ENCODE measurements around the gene LRRFIP2. TPM values are rescaled to one million over a fixed set of nuclear protein-coding genes. Genes with fewer than 3 reads are reported as not detected.
A peak's percentile ranks its signal among the peaks of the same experiment; 100 is the strongest.

The LRRFIP2 gene
- total and polyA plus RNA-seq, 11 donors: 67.7 to 161 (median 112) TPM

DNA sequence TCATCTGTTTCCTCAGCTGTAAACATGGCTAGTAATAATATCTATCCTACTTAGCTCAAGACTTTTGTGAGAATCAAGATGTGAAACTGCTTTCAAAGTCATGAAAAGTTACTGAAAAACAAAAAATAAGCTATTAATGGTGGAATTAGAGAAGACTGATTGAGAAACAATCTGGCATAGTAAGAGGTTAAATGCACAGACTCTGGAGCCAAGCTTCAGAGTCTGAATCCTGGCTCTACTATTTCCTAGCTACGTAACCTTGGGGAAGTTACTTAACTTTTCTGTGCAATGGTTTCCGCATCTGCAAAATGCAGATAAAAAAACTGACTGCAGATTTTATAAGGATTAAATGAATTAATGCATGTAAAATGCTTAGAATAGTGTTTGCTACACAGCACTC is 28.8 kb downstream of the LRRFIP2 start:
- DNase-seq (no peak), ATAC-seq (peak in 2 of 4 donors; percentile 51)
- H3K27me3 ChIP-seq: no peaks in the 10 kb centered on the region
- H3K27ac ChIP-seq: peak overlapping the region in 7 of 12 donors; percentile 0 to 72 (median 32)
- TF ChIP-seq, protein P1, sequence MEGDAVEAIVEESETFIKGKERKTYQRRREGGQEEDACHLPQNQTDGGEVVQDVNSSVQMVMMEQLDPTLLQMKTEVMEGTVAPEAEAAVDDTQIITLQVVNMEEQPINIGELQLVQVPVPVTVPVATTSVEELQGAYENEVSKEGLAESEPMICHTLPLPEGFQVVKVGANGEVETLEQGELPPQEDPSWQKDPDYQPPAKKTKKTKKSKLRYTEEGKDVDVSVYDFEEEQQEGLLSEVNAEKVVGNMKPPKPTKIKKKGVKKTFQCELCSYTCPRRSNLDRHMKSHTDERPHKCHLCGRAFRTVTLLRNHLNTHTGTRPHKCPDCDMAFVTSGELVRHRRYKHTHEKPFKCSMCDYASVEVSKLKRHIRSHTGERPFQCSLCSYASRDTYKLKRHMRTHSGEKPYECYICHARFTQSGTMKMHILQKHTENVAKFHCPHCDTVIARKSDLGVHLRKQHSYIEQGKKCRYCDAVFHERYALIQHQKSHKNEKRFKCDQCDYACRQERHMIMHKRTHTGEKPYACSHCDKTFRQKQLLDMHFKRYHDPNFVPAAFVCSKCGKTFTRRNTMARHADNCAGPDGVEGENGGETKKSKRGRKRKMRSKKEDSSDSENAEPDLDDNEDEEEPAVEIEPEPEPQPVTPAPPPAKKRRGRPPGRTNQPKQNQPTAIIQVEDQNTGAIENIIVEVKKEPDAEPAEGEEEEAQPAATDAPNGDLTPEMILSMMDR (IDR thresholded peaks at IDR 0.05): no peak
- no peak for TF ChIP-seq POLR2A (IDR thresholded peaks at IDR 0.05)
- H3K9me3 ChIP-seq: no peaks in the 10 kb centered on the region
- 22 to 46% (median 25%) methylated on average over 2 of the region's 2 CpGs for WGBS, 4 donors
- no peak overlapping the region for H3K4me3 ChIP-seq
- intact Hi-C loops (cut with DNase I): no loop called here
- peaks cover 0 to 73% (median 38%) of the 10 kb centered on the region in 12 donors for H3K4me1 ChIP-seq
- peaks cover 0 to 37% (median 24%) of the 10 kb centered on the region in 9 donors for H3K36me3 ChIP-seq

DNA sequence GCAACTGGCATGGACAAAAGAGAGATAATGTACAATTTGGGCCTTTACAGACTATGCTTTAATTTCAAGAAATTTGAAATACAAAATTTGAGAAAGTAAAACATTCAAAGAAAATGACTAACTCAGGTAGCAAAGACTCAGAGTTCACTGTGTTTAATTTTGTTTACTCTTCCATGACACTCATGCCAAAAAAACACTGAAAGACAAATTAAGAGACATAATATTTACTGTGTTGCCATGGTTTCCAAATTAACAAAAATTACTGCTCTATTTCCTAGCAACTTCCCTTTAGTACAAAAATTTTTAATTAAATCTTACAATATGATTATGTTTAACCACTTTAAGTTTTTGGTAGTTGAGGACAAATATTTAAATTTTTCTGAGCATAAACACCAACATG is 29.6 kb downstream of the LRRFIP2 start:
- peaks cover 0 to 37% (median 24%) of the 10 kb centered on the region in 9 donors for H3K36me3 ChIP-seq
- no peak overlapping the region for H3K4me3 ChIP-seq
- H3K27ac ChIP-seq: peak overlapping the region in 2 of 12 donors; percentile 11 to 72
- no peak for ATAC-seq
- intact Hi-C loops (cut with DNase I): loop anchor here in 1 of 10 donors (5.0 kb wide), 1 partner anchor 403 kb away; no protein-coding TSS in a partner anchor
- no peaks in the 10 kb centered on the region for H3K9me3 ChIP-seq
- no peaks in the 10 kb centered on the region for H3K27me3 ChIP-seq
- TF ChIP-seq POLR2A (IDR thresholded peaks at IDR 0.05): no peak
- TF ChIP-seq, protein P1 (IDR thresholded peaks at IDR 0.05): no peak
- H3K4me1 ChIP-seq: peaks cover 0 to 73% (median 40%) of the 10 kb centered on the region in 12 donors
- no peak for DNase-seq

DNA sequence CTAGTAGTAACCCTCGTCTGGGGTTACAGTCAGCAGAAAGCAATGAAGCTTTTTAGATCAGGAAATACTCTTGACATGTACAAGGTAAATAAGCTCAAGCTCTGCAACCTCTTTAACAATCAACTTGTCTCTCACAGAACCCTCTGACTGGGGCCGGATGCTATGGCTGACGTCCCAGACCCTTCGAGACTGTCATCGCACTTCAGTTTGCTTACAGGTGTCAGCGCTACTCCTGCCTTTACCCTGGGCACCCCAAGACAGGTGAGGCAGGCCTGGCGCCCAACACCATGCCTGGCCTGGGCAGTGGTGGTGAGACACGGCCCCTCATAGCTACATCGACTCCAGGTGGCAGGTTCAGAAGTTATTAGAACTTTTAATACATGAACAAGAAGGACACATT is 30.6 kb downstream of the LRRFIP2 start:
- Histone ChIP-seq H3K27ac (peak overlapping the region in 1 of 12 donors; percentile 3), H3K36me3 (peaks cover 0 to 36% (median 23%) of the 10 kb centered on the region in 9 donors), H3K27me3 (no peaks in the 10 kb centered on the region), H3K4me1 (peaks cover 0 to 78% (median 44%) of the 10 kb centered on the region in 12 donors), H3K9me3 (no peaks in the 10 kb centered on the region), H3K4me3 (no peak overlapping the region)
- DNase-seq (no peak), ATAC-seq (peak in 1 of 4 donors; percentile 20)
- TF ChIP-seq POLR2A (IDR thresholded peaks at IDR 0.05): no peak
- TF ChIP-seq, protein P1 (IDR thresholded peaks at IDR 0.05): no peak
- 73 to 84% (median 83%) methylated on average over 9 of the region's 9 CpGs for WGBS, 4 donors
- intact Hi-C loops (cut with DNase I): loop anchor here in 1 of 10 donors (5.0 kb wide), 1 partner anchor 402 kb away; no protein-coding TSS in a partner anchor

DNA sequence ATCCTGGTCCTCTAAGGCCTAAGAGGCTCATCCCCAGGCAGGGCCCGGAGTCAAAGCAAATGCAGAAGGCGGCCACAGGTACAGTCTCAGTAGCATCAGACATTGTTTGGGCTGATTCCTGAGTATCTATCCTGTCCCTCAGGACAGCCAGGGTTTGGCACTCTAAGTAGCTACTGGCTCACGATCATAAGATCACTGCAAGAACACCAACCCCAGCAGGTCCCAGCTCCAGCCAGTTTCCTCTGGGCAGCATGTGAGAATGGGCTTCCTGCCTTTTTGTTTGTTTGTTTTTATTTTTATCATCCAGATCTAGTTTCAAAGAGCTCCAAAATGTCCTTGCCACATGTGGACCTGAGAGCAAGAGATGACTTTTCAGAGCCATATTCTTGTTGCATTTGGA is 32.7 kb downstream of the LRRFIP2 start:
- H3K27me3 ChIP-seq: no peaks in the 10 kb centered on the region
- intact Hi-C loops (cut with DNase I): loop anchor here in 1 of 10 donors (5.0 kb wide), 1 partner anchor 399 kb away; no protein-coding TSS in a partner anchor
- ATAC-seq (peak in 1 of 4 donors; percentile 51), DNase-seq (no peak)
- peaks cover 0 to 67% (median 39%) of the 10 kb centered on the region in 12 donors for H3K4me1 ChIP-seq
- peak overlapping the region in 1 of 12 donors; percentile 3 for H3K27ac ChIP-seq
- H3K36me3 ChIP-seq: peaks cover 0 to 18% (median 13%) of the 10 kb centered on the region in 9 donors
- no peak for TF ChIP-seq POLR2A (IDR thresholded peaks at IDR 0.05)
- TF ChIP-seq, protein P1 (IDR thresholded peaks at IDR 0.05): no peak
- 65 to 79% (median 70%) methylated on average over 3 of the region's 3 CpGs for WGBS, 4 donors
- H3K4me3 ChIP-seq: no peak overlapping the region
- H3K9me3 ChIP-seq: no peaks in the 10 kb centered on the region

Measured in heart left ventricle (tissue), 16 donors.